Activated T-helper 1 cell treated with anti-CD3 and anti-CD28 coated beads, Interleukin-12 subunit alpha, Interleukin-12 subunit beta, Interleukin-2, Interleukin-4 antibody, amounts not matched to agents 30 ng/mL and 10 ng/mL and 1 ng/mL, durations not matched to agents 14 hours and 24 hours and 36 hours (primary cell): ENCODE measurements around the gene HSPG2. TPM values are rescaled to one million over a fixed set of nuclear protein-coding genes. Genes with fewer than 3 reads are reported as not detected.
"Not testable (repeated sequence)": the region's sequence is repeated elsewhere in the genome, so short reads cannot be mapped to it uniquely, and the experiment has no call there.

Source experiments
- DNase-seq: peaks from one replicate; pipeline ENCODE4 v3.0.0; 2021; ENCODE audit warnings: low spot score
- H3K27ac Mint-ChIP-seq: one replicate; pipeline ENCODE4 v1.8.0; 2021; ENCODE audit warnings: mild to moderate bottlenecking, mixed read lengths
- H3K27me3 Mint-ChIP-seq: one replicate; pipeline ENCODE4 v1.8.0; 2022; ENCODE audit warnings: mild to moderate bottlenecking, moderate library complexity, mixed read lengths; ENCODE audit not compliant: insufficient read depth
- H3K36me3 Mint-ChIP-seq: one replicate; pipeline ENCODE4 v1.8.0; 2021; ENCODE audit warnings: low read depth, mixed read lengths
- H3K4me1 Mint-ChIP-seq: one replicate; pipeline ENCODE4 v1.8.0; 2021; ENCODE audit warnings: low read depth, mixed read lengths
- H3K4me3 Mint-ChIP-seq: one replicate; pipeline ENCODE4 v1.8.0; 2021; ENCODE audit warnings: mild to moderate bottlenecking, moderate library complexity, mixed read lengths
- H3K9me3 Mint-ChIP-seq: one replicate; pipeline ENCODE4 v1.8.0; 2021; ENCODE audit warnings: mixed read lengths
- intact Hi-C: fragments of 100-400 bp; cut with micrococcal nuclease; formaldehyde crosslinking; loops from one replicate; pipeline ENCODE4 v1.15.1; 2024
- total RNA-seq: library from RNA; stranded (reverse); gene quantifications from 2 replicates; pipeline ENCODE4 v1.2.3, GENCODE V29; 2022

HSPG2 gene
- total RNA-seq, 1 donor from 2014 or later: 2.4 TPM

DNA sequence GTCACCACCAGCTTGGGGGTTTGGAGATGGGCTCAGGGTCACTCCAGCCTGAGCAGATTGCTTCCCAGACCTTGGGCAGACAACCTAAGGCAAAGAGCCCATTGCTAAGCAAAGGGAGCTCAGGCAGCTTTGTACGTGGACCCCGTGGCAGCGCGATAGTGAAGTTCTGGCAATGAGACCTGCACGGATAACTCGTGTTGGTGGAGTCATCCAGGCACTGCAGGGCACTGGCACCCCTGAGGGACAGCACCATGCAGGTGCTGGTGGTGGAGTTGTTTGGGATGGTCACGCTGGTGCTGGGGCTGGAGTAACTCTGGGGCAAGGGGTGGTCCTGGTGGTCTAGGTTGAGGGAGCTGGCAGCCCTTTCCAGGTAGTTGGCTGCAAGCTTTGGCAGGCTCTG, 13.6 kb upstream of the HSPG2 start:
- H3K36me3 Mint-ChIP-seq: no peaks in the 10 kb centered on the region
- no peaks in the 10 kb centered on the region for H3K9me3 Mint-ChIP-seq
- intact Hi-C loops: no loop called here
- no peak for DNase-seq
- H3K4me1 Mint-ChIP-seq: no peaks in the 10 kb centered on the region
- H3K4me3 Mint-ChIP-seq: no peak overlapping the region
- H3K27ac Mint-ChIP-seq: no peak overlapping the region
- H3K27me3 Mint-ChIP-seq: peaks cover 2% of the 10 kb centered on the region

GRCh38 chr1:21946836-21947587, 9.9 kb upstream of the HSPG2 start:
- H3K36me3 Mint-ChIP-seq: no peaks in the 10 kb centered on the region
- H3K4me1 Mint-ChIP-seq: no peaks in the 10 kb centered on the region
- no peaks in the 10 kb centered on the region for H3K9me3 Mint-ChIP-seq
- H3K4me3 Mint-ChIP-seq: no peak overlapping the region
- peaks cover 2% of the 10 kb centered on the region for H3K27me3 Mint-ChIP-seq
- intact Hi-C loops: no loop called here
- DNase-seq: no peak
- H3K27ac Mint-ChIP-seq: no peak overlapping the region

DNA sequence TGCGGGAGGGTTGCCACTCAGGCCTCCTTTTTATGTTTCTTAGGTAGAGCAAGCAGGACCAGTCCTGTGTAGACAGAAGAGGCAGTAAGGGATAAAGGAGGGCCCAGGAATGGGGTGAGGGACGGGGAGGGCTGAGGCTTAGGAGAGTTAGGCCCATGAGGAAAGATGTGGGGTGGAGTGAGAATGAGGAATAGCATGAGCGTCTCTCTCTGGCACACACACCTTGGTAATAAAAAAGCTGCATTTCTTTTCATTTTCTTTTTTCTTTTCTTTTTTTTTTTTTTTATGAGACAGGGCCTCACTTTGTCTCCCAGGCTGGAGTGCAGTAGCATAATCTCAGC, 7.6 kb upstream of the HSPG2 start:
- no peak for DNase-seq
- Mint-ChIP-seq H3K36me3 (no peaks in the 10 kb centered on the region), H3K27ac (no peak overlapping the region), H3K4me1 (no peaks in the 10 kb centered on the region), H3K9me3 (no peaks in the 10 kb centered on the region), H3K4me3 (no peak overlapping the region), H3K27me3 (peaks cover 11% of the 10 kb centered on the region)
- intact Hi-C loops: no loop called here

GRCh38 chr1:21942959-21943640, 6.0 kb upstream of the HSPG2 start:
- H3K4me1 Mint-ChIP-seq, H3K36me3 Mint-ChIP-seq, H3K4me3 Mint-ChIP-seq, intact Hi-C loops, H3K9me3 Mint-ChIP-seq, DNase-seq, H3K27ac Mint-ChIP-seq: not testable (repeated sequence)
- H3K27me3 Mint-ChIP-seq: peaks cover 15% of the 10 kb centered on the region

DNA sequence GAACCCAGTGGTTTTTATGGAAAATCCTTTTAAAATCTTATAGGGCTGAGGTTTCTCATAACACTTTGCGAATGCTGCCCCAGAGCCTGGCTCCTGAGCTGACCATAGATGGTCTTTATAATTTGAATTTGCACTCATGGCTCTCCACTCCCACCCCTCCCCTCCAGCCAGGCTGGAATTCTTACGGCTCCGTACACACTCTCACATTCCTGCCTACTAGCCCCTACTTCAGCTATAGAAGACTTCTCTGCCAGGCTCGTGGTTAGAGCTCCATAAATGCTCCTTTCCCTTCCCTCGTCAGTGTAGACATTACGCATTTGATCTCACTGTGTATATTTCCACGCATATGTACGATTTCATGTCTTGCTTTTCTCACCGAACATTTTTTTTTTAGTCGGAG, 5.4 kb upstream of the HSPG2 start:
- intact Hi-C loops: no loop called here
- peaks cover 20% of the 10 kb centered on the region for H3K27me3 Mint-ChIP-seq
- H3K27ac Mint-ChIP-seq: no peak overlapping the region
- no peak for DNase-seq
- H3K4me3 Mint-ChIP-seq: no peak overlapping the region
- no peaks in the 10 kb centered on the region for H3K9me3 Mint-ChIP-seq
- H3K36me3 Mint-ChIP-seq: no peaks in the 10 kb centered on the region
- H3K4me1 Mint-ChIP-seq: peaks cover 5% of the 10 kb centered on the region

DNA sequence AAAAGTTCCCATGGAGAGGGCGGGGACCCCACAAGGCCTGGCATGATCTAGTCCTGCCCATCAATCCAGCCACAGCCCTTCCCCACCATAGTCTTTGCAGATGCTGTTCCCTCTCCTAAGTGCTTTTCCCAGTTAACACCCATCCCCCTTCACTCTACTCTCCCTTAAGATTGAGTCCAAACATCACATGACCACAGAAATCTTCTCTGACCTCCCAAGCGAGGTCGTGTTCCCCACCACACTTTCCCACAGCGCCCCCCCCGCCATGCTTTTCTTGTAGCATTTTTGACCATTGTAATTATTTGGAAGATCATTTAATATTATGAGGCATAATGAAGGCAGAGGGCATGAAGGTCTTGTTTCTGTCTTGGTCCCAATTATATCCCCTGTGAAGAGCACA, 4.3 kb upstream of the HSPG2 start:
- DNase-seq: no peak
- H3K27me3 Mint-ChIP-seq: peaks cover 20% of the 10 kb centered on the region
- H3K9me3 Mint-ChIP-seq: no peaks in the 10 kb centered on the region
- no peak overlapping the region for H3K4me3 Mint-ChIP-seq
- intact Hi-C loops: no loop called here
- H3K4me1 Mint-ChIP-seq: peaks cover 6% of the 10 kb centered on the region
- H3K36me3 Mint-ChIP-seq: no peaks in the 10 kb centered on the region
- H3K27ac Mint-ChIP-seq: no peak overlapping the region

GRCh38 chr1:21940492-21940891, 3.4 kb upstream of the HSPG2 start:
- H3K4me3 Mint-ChIP-seq: no peak overlapping the region
- peaks cover 6% of the 10 kb centered on the region for H3K4me1 Mint-ChIP-seq
- intact Hi-C loops: no loop called here
- H3K27me3 Mint-ChIP-seq: peaks cover 25% of the 10 kb centered on the region
- no peaks in the 10 kb centered on the region for H3K36me3 Mint-ChIP-seq
- no peaks in the 10 kb centered on the region for H3K9me3 Mint-ChIP-seq
- no peak overlapping the region for H3K27ac Mint-ChIP-seq
- DNase-seq: no peak

DNA sequence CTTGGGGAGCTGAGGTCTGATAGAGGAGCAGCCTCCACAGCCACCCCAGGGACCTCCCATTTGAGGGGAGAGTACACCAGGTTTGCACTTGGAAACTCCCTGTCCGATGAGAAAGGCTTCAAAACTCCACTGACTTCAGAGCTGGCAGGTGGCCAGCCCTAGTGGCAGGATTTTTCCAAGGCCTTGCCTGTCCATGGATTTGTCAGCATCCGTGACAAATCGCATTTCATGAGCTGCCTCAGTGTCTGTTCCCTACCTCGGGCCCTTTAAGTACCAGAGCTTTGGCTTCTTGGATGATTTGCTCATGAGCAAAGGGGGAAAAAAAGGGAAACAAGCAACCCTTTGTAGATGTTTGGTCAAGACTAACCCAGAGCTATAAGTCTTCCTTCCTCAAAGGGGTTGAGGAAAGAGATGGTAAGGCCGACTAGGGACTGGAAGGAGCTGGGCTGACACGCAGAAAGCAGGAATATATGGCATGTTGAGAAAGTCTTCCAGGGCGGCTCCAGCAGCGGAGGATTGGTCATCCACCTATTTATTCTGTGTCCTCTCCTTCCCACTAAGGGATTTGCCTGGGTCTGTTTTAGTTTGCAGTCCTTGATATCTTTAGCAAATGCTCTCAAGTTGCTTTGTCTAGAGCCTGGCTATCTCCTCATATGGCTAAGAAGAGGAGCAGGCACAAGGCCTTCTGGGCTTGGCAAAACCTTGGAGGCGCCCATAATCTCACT, 2.7 kb upstream of the HSPG2 start:
- Mint-ChIP-seq H3K27me3 (peaks cover 29% of the 10 kb centered on the region), H3K9me3 (no peaks in the 10 kb centered on the region), H3K4me1 (peaks cover 6% of the 10 kb centered on the region), H3K27ac (no peak overlapping the region), H3K4me3 (no peak overlapping the region), H3K36me3 (no peaks in the 10 kb centered on the region)
- intact Hi-C loops: no loop called here
- DNase-seq: no peak

- Mint-ChIP-seq H3K9me3 (no peaks in the 10 kb centered on the region), H3K4me1 (peaks cover 9% of the 10 kb centered on the region), H3K36me3 (no peaks in the 10 kb centered on the region), H3K27me3 (peaks cover 29% of the 10 kb centered on the region), H3K27ac (no peak overlapping the region), H3K4me3 (peak overlapping the region; percentile 66)
- DNase-seq: no peak
- intact Hi-C loops: no loop called here
Measured at GRCh38 chr1:21938732-21939538, 1.8 kb upstream of the HSPG2 start.

DNA sequence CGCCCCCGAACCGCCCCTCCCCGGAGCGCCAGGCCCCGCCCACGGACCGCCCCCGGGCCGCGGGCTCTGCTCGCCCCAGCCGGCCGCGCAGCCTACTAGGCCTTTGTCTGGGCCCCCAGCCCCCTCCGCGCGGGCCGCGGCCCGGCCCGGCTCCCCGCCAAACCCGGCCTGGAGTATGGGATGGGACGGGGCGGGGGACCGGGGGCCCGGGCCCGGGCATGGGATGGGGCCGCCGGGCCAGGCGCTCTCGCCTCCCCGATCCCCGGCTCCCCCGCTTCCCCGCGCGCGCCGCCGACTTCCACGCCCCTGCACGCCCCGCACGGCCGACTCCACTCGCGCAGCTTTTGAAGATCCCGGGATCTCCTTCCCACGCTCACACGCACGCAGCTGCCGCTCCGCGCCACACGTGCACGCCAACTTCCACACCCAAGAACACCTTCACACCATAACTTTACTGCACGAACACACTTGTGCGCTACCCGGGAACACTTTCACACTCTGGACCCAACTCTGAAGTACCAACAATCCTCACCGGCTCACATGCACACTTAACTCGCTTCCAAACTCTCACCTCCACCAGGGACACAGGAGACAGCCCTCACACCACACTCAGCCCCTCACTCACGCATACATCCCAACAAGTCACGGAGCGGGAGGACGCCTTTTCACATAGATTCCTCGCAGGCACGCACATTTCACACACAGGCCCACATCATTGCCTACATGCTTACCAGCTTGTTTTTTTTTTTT, 437 bp upstream of the HSPG2 start:
- intact Hi-C loops: loop anchor here (2.0 kb wide), 1 partner anchor 27 kb away; no protein-coding TSS in a partner anchor
- H3K4me3 Mint-ChIP-seq: peak overlapping the region; percentile 77
- peaks cover 11% of the 10 kb centered on the region for H3K4me1 Mint-ChIP-seq
- peak overlapping the region; percentile 70 for H3K27ac Mint-ChIP-seq
- peak; percentile 54 for DNase-seq
- H3K27me3 Mint-ChIP-seq: peaks cover 27% of the 10 kb centered on the region
- H3K9me3 Mint-ChIP-seq: no peaks in the 10 kb centered on the region
- no peaks in the 10 kb centered on the region for H3K36me3 Mint-ChIP-seq

GRCh38 chr1:21936366-21937031, 611 bp downstream of the HSPG2 start:
- Mint-ChIP-seq H3K9me3 (no peaks in the 10 kb centered on the region), H3K4me1 (peaks cover 11% of the 10 kb centered on the region), H3K27ac (no peak overlapping the region), H3K36me3 (no peaks in the 10 kb centered on the region), H3K4me3 (peak overlapping the region; percentile 67), H3K27me3 (peaks cover 25% of the 10 kb centered on the region)
- intact Hi-C loops: loop anchor here (2.0 kb wide), 1 partner anchor 28 kb away; no protein-coding TSS in a partner anchor
- DNase-seq: no peak
